Endothelial cell of umbilical vein (primary cell): Measurements from ENCODE around the gene PTBP3. TPM values are rescaled to one million over a fixed set of nuclear protein-coding genes. Genes with fewer than 3 reads are reported as not detected.

ENCODE experiments used
- BruUV-seq: library from RNA; stranded (reverse); fragments of 400-500 nt; replicated peaks from 2 replicates; lab custom pipeline; 2021; lab: Mats Ljungman, UMichigan
- CTCF ChIA-PET: fragments of 300-600, 350-600 bp; sonication (Branson Sonifier 250); formaldehyde crosslinking; loops from one replicate; lab custom pipeline; 2021; ENCODE audit warnings: antibody characterized with exemption, inconsistent platforms; lab: Charles Lee
- POLR2A ChIA-PET: fragments of 300-600, 350-600 bp; sonication (Branson Sonifier 250); formaldehyde crosslinking; loops from one replicate; lab custom pipeline; 2021; ENCODE audit warnings: antibody characterized with exemption, inconsistent platforms; lab: Charles Lee
- DNase-seq: peaks from one replicate; pipeline ENCODE4 v3.0.0-alpha.2; 2011; ENCODE audit warnings: low read depth, low spot score
- FAIRE-seq: peaks from 2 replicates; lab custom pipeline; 2011; peaks lifted over from hg19 to GRCh38; lab: Jason Lieb, UNC
- H2AFZ ChIP-seq: 2 replicates; pipeline ENCODE4 v1.6.0; 2012; ENCODE audit warnings: low read depth, low read length, control low read depth, inconsistent platforms
- H3K27ac ChIP-seq: 2 replicates; pipeline ENCODE4 v1.5.1; 2011; ENCODE audit warnings: low read depth, mild to moderate bottlenecking, control low read depth, low read length, moderate library complexity; ENCODE audit not compliant: insufficient read depth
- H3K27me3 ChIP-seq, 2 experiments: 2 replicates each; pipeline versions ENCODE4 v1.6.0 to v1.6.1; 2011; ENCODE audit warnings: low read length in 2 of 2, mixed read lengths in 1 of 2; ENCODE audit not compliant: control insufficient read depth in 2 of 2, insufficient read depth in 2 of 2
- H3K36me3 ChIP-seq, 2 experiments: 2 replicates in 1 of 2; 3 replicates in 1 of 2; pipeline ENCODE4 v1.5.1; 2011; ENCODE audit warnings: low read length in 2 of 2, mild to moderate bottlenecking in 1 of 2, moderate library complexity in 1 of 2; ENCODE audit not compliant: control insufficient read depth in 2 of 2, insufficient read depth in 2 of 2; ENCODE audit errors: extremely low read depth in 1 of 2
- H3K4me1 ChIP-seq: 3 replicates; pipeline ENCODE4 v1.5.1; 2011; ENCODE audit warnings: mild to moderate bottlenecking, low read length; ENCODE audit not compliant: control insufficient read depth, insufficient read depth; ENCODE audit errors: extremely low read depth
- H3K4me2 ChIP-seq: 2 replicates; pipeline ENCODE4 v1.6.1; 2011; ENCODE audit warnings: low read length, control low read depth, mixed read lengths; ENCODE audit not compliant: insufficient read depth
- H3K4me3 ChIP-seq, 3 experiments: fragments of 200-600 bp in 1 of 3; sonication (generic), shearing (Covaris generic) in 1 of 3; replicated peaks in 1 of 3; 2 replicates each; pipeline ENCODE4 v1.5.1; 2011 to 2016; ENCODE audit warnings: control low read depth in 3 of 3, low read length in 3 of 3, mild to moderate bottlenecking in 2 of 3, inconsistent platforms in 1 of 3, low read depth in 1 of 3, moderate library complexity in 1 of 3; ENCODE audit not compliant: insufficient read depth in 1 of 3
- H3K79me2 ChIP-seq: 2 replicates; pipeline ENCODE4 v1.6.0; 2012; ENCODE audit warnings: low read length, inconsistent platforms; ENCODE audit not compliant: control insufficient read depth, insufficient read depth
- H3K9ac ChIP-seq: replicated peaks from 2 replicates; pipeline ENCODE3; 2011; ENCODE audit warnings: low read length, control low read depth; ENCODE audit not compliant: insufficient read depth; ENCODE audit errors: extremely low read depth
- H3K9me1 ChIP-seq: replicated peaks from 3 replicates; pipeline ENCODE4 v1.6.0; 2011; ENCODE audit warnings: mild to moderate bottlenecking, low read length; ENCODE audit not compliant: control insufficient read depth, insufficient read depth; ENCODE audit errors: extremely low read depth
- H3K9me3 ChIP-seq: replicated peaks from 2 replicates; pipeline ENCODE4 v1.5.1; 2012; ENCODE audit warnings: low read length, inconsistent platforms; ENCODE audit not compliant: control insufficient read depth, insufficient read depth
- H4K20me1 ChIP-seq: replicated peaks from 2 replicates; pipeline ENCODE3; 2011; ENCODE audit warnings: mild to moderate bottlenecking, low read length; ENCODE audit not compliant: control insufficient read depth, insufficient read depth; ENCODE audit errors: extremely low read depth
- CTCF ChIP-seq, 2 donors: IDR thresholded peaks; 1 replicate in 1 of 2; 2 replicates in 1 of 2; pipeline ENCODE4 v1.5.1; 2011; ENCODE audit warnings: low read length in 2 of 2, mild to moderate bottlenecking in 2 of 2, moderate library complexity in 2 of 2, control low read depth in 1 of 2, inconsistent platforms in 1 of 2, low read depth in 1 of 2; ENCODE audit not compliant: insufficient read depth in 1 of 2; ENCODE audit errors: extremely low read depth in 1 of 2
- EZH2 ChIP-seq: IDR thresholded peaks from 2 replicates; pipeline ENCODE4 v1.6.1; 2012; ENCODE audit warnings: borderline replicate concordance, low read depth, mild to moderate bottlenecking, moderate library complexity, low read length, inconsistent platforms; ENCODE audit not compliant: severe bottlenecking
- FOS ChIP-seq: IDR thresholded peaks from 2 replicates; pipeline ENCODE4 v1.6.1; 2011; ENCODE audit warnings: mild to moderate bottlenecking, low read length, moderate library complexity, borderline replicate concordance; ENCODE audit not compliant: insufficient read depth
- GATA2 ChIP-seq: IDR thresholded peaks from 2 replicates; pipeline ENCODE4 v1.7.0; 2011; ENCODE audit warnings: low read depth, mild to moderate bottlenecking, moderate library complexity, mixed read lengths, low read length; ENCODE audit not compliant: insufficient read length, insufficient read depth
- JUN ChIP-seq: IDR thresholded peaks from 2 replicates; pipeline ENCODE4 v1.6.1; 2011; ENCODE audit warnings: borderline replicate concordance, low read depth; ENCODE audit not compliant: insufficient read length, insufficient read depth
- MAX ChIP-seq: IDR thresholded peaks from 2 replicates; pipeline ENCODE4 v1.6.1; 2011; ENCODE audit not compliant: insufficient read depth, insufficient read length
- MYC ChIP-seq: IDR thresholded peaks from one replicate; pipeline ENCODE4 v1.6.1; 2011; ENCODE audit warnings: mild to moderate bottlenecking, low read depth, low read length
- POLR2A ChIP-seq: IDR thresholded peaks from 2 replicates; pipeline ENCODE4 v1.6.1; 2012; ENCODE audit warnings: low read depth, mild to moderate bottlenecking, control low read depth, low read length
- POLR2AphosphoS5 ChIP-seq: IDR thresholded peaks from 2 replicates; pipeline ENCODE4 v1.6.1; 2012; ENCODE audit warnings: low read depth, mild to moderate bottlenecking, control low read depth, low read length, moderate library complexity; ENCODE audit not compliant: insufficient read depth
- dilution Hi-C: fragments of 300-500 bp; cut with MboI; formaldehyde crosslinking; loops from one replicate; pipeline ENCODE4 v1.15.0; 2019; ENCODE audit warnings: low sequenced_read_pairs; ENCODE audit not compliant: extremely low pct_ligation_motif_present
- intact Hi-C: fragments of 100-400 bp; cut with micrococcal nuclease; formaldehyde crosslinking; loops from one replicate; pipeline ENCODE4 v1.10.0; 2022
- polyA plus RNA-seq, 4 experiments: library from polyadenylated mRNA; depleted of rRNA in 3 of 4; stranded (reverse) in 3 of 4; unstranded in 1 of 4; fragments of >200 nt; gene quantifications; 2 replicates each; pipeline versions ENCODE4 v1.2.1 to v1.2.3, GENCODE V29; 2011 to 2012; ENCODE audit warnings: missing spikeins in 1 of 4
- total RNA-seq: library from RNA; stranded (reverse); gene quantifications from 2 replicates; pipeline ENCODE4 v1.2.3, GENCODE V29; 2021

Gene PTBP3
- total and polyA plus RNA-seq, 2 donors (not counting 3 experiments of a cell fraction or from before 2014, with no cell fraction given) = 42.4 to 75.0 TPM

GRCh38 chr9:112286926-112287325, 46.5 kb downstream of the PTBP3 start:
- BruUV-seq = no TSS peak
- H3K4me2 ChIP-seq = no peak overlapping the region
- no peak for DNase-seq
- peaks cover 2 to 3% of the 10 kb centered on the region in 2 experiments for H3K36me3 ChIP-seq
- peaks cover 3% of the 10 kb centered on the region for H3K9me3 ChIP-seq
- peaks cover 3% of the 10 kb centered on the region for H4K20me1 ChIP-seq
- ChIA-PET CTCF (no interaction called here), POLR2A (interaction anchor here (0.7 kb wide), 1 partner anchor 17 kb away, joined by 11 read pairs; no protein-coding TSS in a partner anchor)
- no peak for FAIRE-seq
- H3K79me2 ChIP-seq = peaks cover 43% of the 10 kb centered on the region
- no peak overlapping the region for H3K4me3 ChIP-seq
- dilution Hi-C loops = no loop called here
- no peak overlapping the region for H2AFZ ChIP-seq
- H3K4me1 ChIP-seq = no peaks in the 10 kb centered on the region
- intact Hi-C loops = no loop called here
- no peaks in the 10 kb centered on the region for H3K27me3 ChIP-seq
- no peak overlapping the region for H3K9ac ChIP-seq
- no peaks in the 10 kb centered on the region for H3K9me1 ChIP-seq
- no peak overlapping the region for H3K27ac ChIP-seq
- TF ChIP-seq MAX (no peak), POLR2A (no peak), GATA2 (no peak), MYC (no peak), CTCF (IDR thresholded peaks at IDR 0.05; ENCODE audit: extremely low read depth in 1 of 2, insufficient read depth in 1 of 2, low read depth in 1 of 2, low read length in 2 of 2) (no peak), FOS (no peak), POLR2AphosphoS5 (no peak), EZH2 (no peak), JUN (no peak)
